A549 (cell line): ENCODE data around the gene APOH. TPM values are rescaled to one million over a fixed set of nuclear protein-coding genes. Genes with fewer than 3 reads are reported as not detected.

Source experiments
- ATAC-seq, 2 experiments: fragments of 200-7000 bp in 1 of 2; fragments of >200 bp in 1 of 2; cut with Nextera tagmentation in 1 of 2; cut with Tn5 transposase in 1 of 2; 3 replicates each; pipeline versions ENCODE4 v1.8.0 to v1.9.1; 2018 to 2020; ENCODE audit warnings: mild to moderate bottlenecking in 1 of 2, moderate library complexity in 1 of 2
- CTCF ChIA-PET: fragments of 300-600 bp; sonication (Branson Sonifier 250); formaldehyde crosslinking; extraction: SDS; loops from one replicate; lab custom pipeline; 2021; ENCODE audit warnings: antibody characterized with exemption, inconsistent platforms; lab: Yijun Ruan, JAX
- POLR2A ChIA-PET: fragments of 350-600 bp; formaldehyde crosslinking; extraction: SDS; loops from one replicate; lab custom pipeline; 2021; ENCODE audit warnings: antibody characterized with exemption, inconsistent platforms; lab: Yijun Ruan, JAX
- DNase-seq, 2 experiments: peaks; one replicate each; pipeline versions ENCODE4 v3.0.0 to v3.0.0-alpha.2; 2011 to 2016; ENCODE audit warnings: low read depth in 1 of 2, low spot score in 1 of 2
- FAIRE-seq: peaks from 2 replicates; lab custom pipeline; 2011; peaks lifted over from hg19 to GRCh38; lab: Jason Lieb, UNC
- H3K27ac ChIP-seq, 2 experiments: fragments of >200 bp; sonication (Bioruptor Twin); formaldehyde crosslinking; 3 replicates each; pipeline ENCODE4 v1.5.1; 2016 to 2017
- H3K4me1 ChIP-seq: fragments of >200 bp; sonication (Bioruptor Twin); formaldehyde crosslinking; 3 replicates; pipeline ENCODE4 v1.6.1; 2016
- H3K4me2 ChIP-seq: fragments of >200 bp; sonication (Bioruptor Twin); formaldehyde crosslinking; 3 replicates; pipeline ENCODE4 v1.6.1; 2016
- H3K4me3 ChIP-seq: fragments of >200 bp; sonication (Bioruptor Twin); formaldehyde crosslinking; 3 replicates; pipeline ENCODE4 v1.5.1; 2016
- H3K9me3 ChIP-seq: fragments of >200 bp; sonication (Bioruptor Twin); formaldehyde crosslinking; 3 replicates; pipeline ENCODE4 v1.6.1; 2016
- ATOH8 ChIP-seq: fragments of 250-450 bp; sonication (Bioruptor Pico); IDR thresholded peaks from 2 replicates; pipeline ENCODE4 v1.5.0; 2020; ENCODE audit warnings: low read depth, mild to moderate bottlenecking, moderate library complexity
- CBX2 ChIP-seq: fragments of 200-600 bp; sonication (generic); IDR thresholded peaks from 2 replicates; pipeline ENCODE4 v1.6.1; 2016; ENCODE audit warnings: low read depth, mild to moderate bottlenecking, borderline replicate concordance
- CBX8 ChIP-seq: fragments of 200-600 bp; sonication (generic); IDR thresholded peaks from 2 replicates; pipeline ENCODE4 v1.6.1; 2016
- CHD2 ChIP-seq: fragments of 150-350 bp; IDR thresholded peaks from 2 replicates; pipeline ENCODE4 v1.6.1; 2014; ENCODE audit warnings: low read length; ENCODE audit not compliant: partially characterized antibody
- CHD4 ChIP-seq: fragments of 200-600 bp; sonication (generic); IDR thresholded peaks from 2 replicates; pipeline ENCODE4 v1.6.1; 2016; ENCODE audit warnings: antibody characterized with exemption, mild to moderate bottlenecking, borderline replicate concordance
- EHF ChIP-seq: fragments of 250-450 bp; sonication (Bioruptor Pico); IDR thresholded peaks from 2 replicates; pipeline ENCODE4 v1.5.0; 2020; ENCODE audit warnings: mild to moderate bottlenecking
- ESRRA ChIP-seq: fragments of 150-350 bp; IDR thresholded peaks from 2 replicates; pipeline ENCODE4 v1.6.1; 2014; ENCODE audit warnings: mild to moderate bottlenecking, low read length, borderline replicate concordance
- GATA3 ChIP-seq: IDR thresholded peaks from 2 replicates; pipeline ENCODE4 v1.6.1; 2012; ENCODE audit warnings: borderline replicate concordance
- HDAC2 ChIP-seq: fragments of 200-600 bp; sonication (generic); IDR thresholded peaks from 2 replicates; pipeline ENCODE4 v1.6.1; 2016
- HMGXB4 ChIP-seq: fragments of 250-450 bp; sonication (Bioruptor Pico); IDR thresholded peaks from 2 replicates; pipeline ENCODE4 v1.5.0; 2021; ENCODE audit warnings: mild to moderate bottlenecking, moderate library complexity, borderline replicate concordance
- HOXA7 ChIP-seq: fragments of 250-450 bp; sonication (Bioruptor Pico); IDR thresholded peaks from 2 replicates; pipeline ENCODE4 v1.5.0; 2020; ENCODE audit warnings: mild to moderate bottlenecking, moderate library complexity
- HOXB5 ChIP-seq: fragments of 250-450 bp; sonication (Bioruptor Pico); IDR thresholded peaks from 2 replicates; pipeline ENCODE4 v1.5.0; 2020; ENCODE audit warnings: mild to moderate bottlenecking, moderate library complexity
- JUN ChIP-seq, 2 experiments: fragments of >200 bp; sonication (Bioruptor Twin); formaldehyde crosslinking; IDR thresholded peaks; 2 replicates in 1 of 2; 3 replicates in 1 of 2; pipeline ENCODE4 v1.6.1; 2016 to 2017
- KDM1A ChIP-seq: fragments of 200-600 bp; sonication (generic); IDR thresholded peaks from 2 replicates; pipeline ENCODE4 v1.6.1; 2016; ENCODE audit warnings: low read depth, mild to moderate bottlenecking
- MAX ChIP-seq: IDR thresholded peaks from 2 replicates; pipeline ENCODE4 v1.6.1; 2012
- MAZ ChIP-seq: fragments of 150-350 bp; IDR thresholded peaks from 2 replicates; pipeline ENCODE4 v1.6.1; 2014; ENCODE audit warnings: antibody characterized with exemption, low read depth, low read length, borderline replicate concordance
- MYC ChIP-seq: IDR thresholded peaks from 2 replicates; pipeline ENCODE4 v1.6.1; 2012; ENCODE audit warnings: mild to moderate bottlenecking, inconsistent platforms, low read length, improper control_type of control experiment, borderline replicate concordance
- NFE2L2 ChIP-seq: fragments of 150-350 bp; conservative IDR thresholded peaks from 2 replicates; pipeline ENCODE4 v1.6.1; 2014; ENCODE audit warnings: low read length
- NR3C1 ChIP-seq: fragments of >200 bp; sonication (Bioruptor Twin); formaldehyde crosslinking; IDR thresholded peaks from 3 replicates; pipeline ENCODE4 v1.6.1; 2017
- PBX3 ChIP-seq: IDR thresholded peaks from 2 replicates; pipeline ENCODE4 v1.6.1; 2012
- PHF8 ChIP-seq: fragments of 200-600 bp; sonication (generic); IDR thresholded peaks from 2 replicates; pipeline ENCODE4 v1.6.1; 2016; ENCODE audit warnings: low read depth, mild to moderate bottlenecking, antibody characterized with exemption, moderate library complexity, borderline replicate concordance
- POLR2A ChIP-seq: IDR thresholded peaks from 2 replicates; pipeline ENCODE4 v1.6.1; 2012; ENCODE audit warnings: mild to moderate bottlenecking, low read length
- POLR2AphosphoS2 ChIP-seq: conservative IDR thresholded peaks from 2 replicates; pipeline ENCODE4 v1.6.1; 2012; ENCODE audit warnings: low read length, improper control_type of control experiment, inconsistent platforms
- RAD21 ChIP-seq, 2 experiments: fragments of >200 bp in 1 of 2; sonication (Bioruptor Twin) in 1 of 2; formaldehyde crosslinking in 1 of 2; IDR thresholded peaks in 1 of 2; conservative IDR thresholded peaks in 1 of 2; 2 replicates in 1 of 2; 3 replicates in 1 of 2; pipeline ENCODE4 v1.6.1; 2012 to 2018; ENCODE audit warnings: inconsistent platforms in 1 of 2
- RCOR1 ChIP-seq: fragments of 150-350 bp; IDR thresholded peaks from 2 replicates; pipeline ENCODE4 v1.6.1; 2014; ENCODE audit warnings: antibody characterized with exemption, low read length, low read depth
- RFX5 ChIP-seq: fragments of 450-650 bp; IDR thresholded peaks from 2 replicates; pipeline ENCODE4 v1.7.1; 2014; ENCODE audit warnings: antibody characterized with exemption, mild to moderate bottlenecking, moderate library complexity
- RNF2 ChIP-seq: fragments of 200-600 bp; sonication (generic); IDR thresholded peaks from 2 replicates; pipeline ENCODE4 v1.6.1; 2016; ENCODE audit warnings: low read depth, mild to moderate bottlenecking, antibody characterized with exemption, moderate library complexity, borderline replicate concordance
- SMC3 ChIP-seq: fragments of >200 bp; sonication (Bioruptor Twin); formaldehyde crosslinking; IDR thresholded peaks from 3 replicates; pipeline ENCODE4 v1.6.1; 2018; ENCODE audit warnings: inconsistent platforms
- SREBF2 ChIP-seq: fragments of 450-650 bp; IDR thresholded peaks from 2 replicates; pipeline ENCODE4 v1.6.1; 2014; ENCODE audit warnings: mild to moderate bottlenecking, moderate library complexity
- TP53 ChIP-seq: fragments of 250-450 bp; sonication (Bioruptor Pico); IDR thresholded peaks from 2 replicates; pipeline ENCODE4 v1.5.0; 2021; ENCODE audit warnings: mild to moderate bottlenecking, moderate library complexity
- ZC3H11A ChIP-seq: fragments of 450-650 bp; IDR thresholded peaks from 2 replicates; pipeline ENCODE4 v1.6.1; 2014; ENCODE audit warnings: antibody characterized with exemption, mild to moderate bottlenecking
- ZNF302 ChIP-seq: fragments of 250-450 bp; sonication (Bioruptor Pico); IDR thresholded peaks from 2 replicates; pipeline ENCODE4 v1.9.0; 2021; ENCODE audit warnings: inconsistent platforms, mild to moderate bottlenecking, moderate library complexity
- WGBS: methylation state at CpG from one replicate; pipeline ENCODE4 v1.1.6; 2017; ENCODE audit errors: missing lambda C conversion rate; 5-methylcytosine and 5-hydroxymethylcytosine counted together
- polyA plus RNA-seq, 4 experiments: library from polyadenylated mRNA; depleted of rRNA in 3 of 4; stranded (reverse); fragments of >200 nt; fragmentation: RNase III in 1 of 4; extraction: RNeasy Plus Mini Kit Qiagen cat#74134 plus additional on column Dnase treatment in 1 of 4; gene quantifications; 2 replicates in 3 of 4; 3 replicates in 1 of 4; pipeline ENCODE4 v1.2.3, GENCODE V29; 2011 to 2017

APOH gene
- polyA plus RNA-seq, 2 of the 4 experiments (the other 2 are of a cell fraction) = 6.9 to 26.1 TPM

GRCh38 chr17:66191593-66192377, 37.4 kb downstream of the APOH start, which contains the start of gene CEP112:
Gene CEP112, minus strand, starts transcription at chr17:66192133.
- Histone ChIP-seq H3K4me3 (peak within 1 kb of the TSS; percentile 80), H3K27ac (peak within 1 kb of the TSS; percentile 73 to 90), H3K4me2 (peak within 1 kb of the TSS; percentile 86), H3K9me3 (no peaks in the 10 kb centered on the region), H3K4me1 (peaks cover 10% of the 10 kb centered on the region)
- ATAC-seq (peak; percentile 79 to 85), FAIRE-seq (no peak), DNase-seq (peak; percentile 79 to 86)
- TF ChIP-seq NFE2L2 (no peak), MAZ (no peak), CBX8 (no peak), HDAC2 (0 out of 2 replicates have a peak, but pooled peaks have one; percentile 27), KDM1A (no peak), EHF (CRISPR knock-in tag) (no peak), SMC3 (no peak; the same call in 2 of the 3 replicates), MYC (no peak), MAX (no peak; the same call in 1 of the 2 replicates), SREBF2 (no peak), POLR2AphosphoS2 (no peak), CHD4 (no peak), GATA3 (0 out of 2 replicates have a peak, but pooled peaks have one; percentile 22), RAD21 (conservative IDR thresholded peaks at IDR 0.05 in 1 of 2, IDR thresholded peaks at IDR 0.05 in 1 of 2) (no peak), ESRRA (no peak), PBX3 (no peak), JUN (IDR thresholded peaks at IDR 0.05) (peak in 1 of 2 experiments; percentile 59; a peak in 2 of 5 replicates), RCOR1 (no peak), ZC3H11A (no peak), CBX2 (no peak), ZNF302 (no peak), NR3C1 (no peak), RNF2 (no peak), ATOH8 (CRISPR knock-in tag) (no peak), TP53 (CRISPR knock-in tag) (no peak), HOXB5 (CRISPR knock-in tag) (no peak), CHD2 (no peak), HMGXB4 (CRISPR knock-in tag) (peak; percentile 71; the same call in 1 of the 2 replicates), POLR2A (peak; percentile 13; the same call in 1 of the 2 replicates), RFX5 (peak; percentile 86), HOXA7 (no peak), PHF8 (peak; percentile 88)
- ChIA-PET CTCF (interaction anchor here (1.1 to 6.4 kb wide), 7 partner anchors 9 to 960 kb away, joined by 4 to 35 read pairs (median 5); no protein-coding TSS in a partner anchor), POLR2A (no interaction called here)
- 1% methylated on average over 36 of the region's 83 CpGs for WGBS
